ENCODE results near the gene SPEG.

DNA sequence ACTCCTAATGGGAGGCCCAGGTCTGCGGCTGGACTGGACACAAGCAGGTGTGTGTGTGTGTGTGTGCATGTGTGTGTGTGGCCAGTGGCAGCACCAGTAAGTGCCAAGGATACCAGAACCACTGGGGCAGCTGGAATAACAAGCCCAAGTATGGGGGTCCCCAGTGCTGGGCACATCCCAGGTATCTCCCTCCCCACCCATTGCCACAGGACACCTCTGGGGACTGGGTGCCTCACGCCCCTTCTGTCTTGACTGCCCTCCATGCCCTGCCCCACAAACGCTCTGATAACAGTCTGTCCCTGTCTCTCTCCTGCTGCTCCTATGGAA, 9.0 kb downstream of the SPEG start:
- TF ChIP-seq, protein P1, sequence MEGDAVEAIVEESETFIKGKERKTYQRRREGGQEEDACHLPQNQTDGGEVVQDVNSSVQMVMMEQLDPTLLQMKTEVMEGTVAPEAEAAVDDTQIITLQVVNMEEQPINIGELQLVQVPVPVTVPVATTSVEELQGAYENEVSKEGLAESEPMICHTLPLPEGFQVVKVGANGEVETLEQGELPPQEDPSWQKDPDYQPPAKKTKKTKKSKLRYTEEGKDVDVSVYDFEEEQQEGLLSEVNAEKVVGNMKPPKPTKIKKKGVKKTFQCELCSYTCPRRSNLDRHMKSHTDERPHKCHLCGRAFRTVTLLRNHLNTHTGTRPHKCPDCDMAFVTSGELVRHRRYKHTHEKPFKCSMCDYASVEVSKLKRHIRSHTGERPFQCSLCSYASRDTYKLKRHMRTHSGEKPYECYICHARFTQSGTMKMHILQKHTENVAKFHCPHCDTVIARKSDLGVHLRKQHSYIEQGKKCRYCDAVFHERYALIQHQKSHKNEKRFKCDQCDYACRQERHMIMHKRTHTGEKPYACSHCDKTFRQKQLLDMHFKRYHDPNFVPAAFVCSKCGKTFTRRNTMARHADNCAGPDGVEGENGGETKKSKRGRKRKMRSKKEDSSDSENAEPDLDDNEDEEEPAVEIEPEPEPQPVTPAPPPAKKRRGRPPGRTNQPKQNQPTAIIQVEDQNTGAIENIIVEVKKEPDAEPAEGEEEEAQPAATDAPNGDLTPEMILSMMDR (IDR thresholded peaks at IDR 0.05) = no peak
- no peak for TF ChIP-seq POLR2A (IDR thresholded peaks at IDR 0.05)

All from body of pancreas (tissue), 4 donors.